ENCODE data around the gene ADISSP. TPM values are rescaled to one million over a fixed set of nuclear protein-coding genes. Genes with fewer than 3 reads are reported as not detected.

The ADISSP gene
- total and polyA plus RNA-seq, 9 of the 15 experiments (the other 6 are each of a cell fraction or from before 2014, with no cell fraction given): 1.4 to 70.6 (median 23.4) TPM

GRCh38 chr20:3811467-3812258, 44.1 kb upstream of the ADISSP start (continued):
- no peak for TF ChIP-seq ZNF639 (CRISPR knock-in tag; conservative IDR thresholded peaks at IDR 0.05 in 1 of 2, IDR thresholded peaks at IDR 0.05 in 1 of 2)
- TF ChIP-seq ZNF780A (CRISPR knock-in tag; IDR thresholded peaks at IDR 0.05): no peak
- no peak for TF ChIP-seq BCOR (IDR thresholded peaks at IDR 0.05)
- TF ChIP-seq LARP7 (IDR thresholded peaks at IDR 0.05): no peak
- TF ChIP-seq E2F5 (CRISPR knock-in tag; IDR thresholded peaks at IDR 0.05): no peak
- TF ChIP-seq SAFB2 (IDR thresholded peaks at IDR 0.05; ENCODE audit: borderline replicate concordance, low read depth, low read length, severe bottlenecking): no peak
- no peak for TF ChIP-seq ZNF584 (CRISPR knock-in tag; IDR thresholded peaks at IDR 0.05; ENCODE audit: low read depth)
- TF ChIP-seq CREB3L1 (IDR thresholded peaks at IDR 0.05; ENCODE audit: borderline replicate concordance, low read depth): no peak
- peak; percentile 90; the same call in 1 of the 2 replicates for TF ChIP-seq CLOCK (CRISPR knock-in tag; IDR thresholded peaks at IDR 0.05; ENCODE audit: borderline replicate concordance)
- no peak for TF ChIP-seq ZNF609 (CRISPR knock-in tag; IDR thresholded peaks at IDR 0.05; ENCODE audit: borderline replicate concordance)
- no peak for TF ChIP-seq SMAD3 (CRISPR knock-in tag; conservative IDR thresholded peaks at IDR 0.05)
- TF ChIP-seq ZNF655 (CRISPR knock-in tag; IDR thresholded peaks at IDR 0.05): no peak
- no peak for TF ChIP-seq POLR2H (tag; IDR thresholded peaks at IDR 0.05; ENCODE audit: low read depth)

Data from K562 (cell line).